Neutrophil (primary cell): ENCODE results near the gene KRTAP5-7.
"Not testable (repeated sequence)": the region's sequence is repeated elsewhere in the genome, so short reads cannot be mapped to it uniquely, and the experiment has no call there.

Source experiments
- H3K27ac ChIP-seq: fragments of 200-600 bp; sonication (generic); 2 replicates; pipeline ENCODE4 v1.5.1; 2016; ENCODE audit warnings: mild to moderate bottlenecking, moderate library complexity
- H3K27me3 ChIP-seq: fragments of 200-600 bp; sonication (generic); 2 replicates; pipeline ENCODE4 v1.6.0; 2016; ENCODE audit warnings: mild to moderate bottlenecking
- H3K36me3 ChIP-seq: fragments of 200-600 bp; sonication (generic); 2 replicates; pipeline ENCODE4 v1.5.1; 2017
- H3K4me1 ChIP-seq, 2 experiments: fragments of 200-600 bp in 1 of 2; sonication (generic) in 1 of 2; 1 replicate in 1 of 2; 2 replicates in 1 of 2; pipeline versions ENCODE4 v1.5.1 to v1.6.1; 2013 to 2016; ENCODE audit warnings: low read depth in 1 of 2, low read length in 1 of 2, mild to moderate bottlenecking in 1 of 2, moderate library complexity in 1 of 2; ENCODE audit not compliant: control insufficient read depth in 1 of 2, insufficient read depth in 1 of 2
- H3K4me3 ChIP-seq, 2 experiments: fragments of 200-600 bp in 1 of 2; sonication (generic) in 1 of 2; 1 replicate in 1 of 2; 2 replicates in 1 of 2; pipeline ENCODE4 v1.5.1; 2013 to 2016; ENCODE audit warnings: low read depth in 1 of 2, low read length in 1 of 2, mild to moderate bottlenecking in 1 of 2, moderate library complexity in 1 of 2
- H3K9me3 ChIP-seq: fragments of 200-600 bp; sonication (generic); 2 replicates; pipeline ENCODE4 v1.5.1; 2016
- TF ChIP-seq, protein P1 (sequence below): fragments of 200-600 bp; sonication (generic); IDR thresholded peaks from 2 replicates; pipeline ENCODE4 v1.5.1; 2016; ENCODE audit warnings: antibody characterized with exemption

Gene KRTAP5-7

GRCh38 chr11:71530602-71531001 is 3.5 kb downstream of the KRTAP5-7 start:
- H3K4me3 ChIP-seq = no peak overlapping the region
- TF ChIP-seq, protein P1, sequence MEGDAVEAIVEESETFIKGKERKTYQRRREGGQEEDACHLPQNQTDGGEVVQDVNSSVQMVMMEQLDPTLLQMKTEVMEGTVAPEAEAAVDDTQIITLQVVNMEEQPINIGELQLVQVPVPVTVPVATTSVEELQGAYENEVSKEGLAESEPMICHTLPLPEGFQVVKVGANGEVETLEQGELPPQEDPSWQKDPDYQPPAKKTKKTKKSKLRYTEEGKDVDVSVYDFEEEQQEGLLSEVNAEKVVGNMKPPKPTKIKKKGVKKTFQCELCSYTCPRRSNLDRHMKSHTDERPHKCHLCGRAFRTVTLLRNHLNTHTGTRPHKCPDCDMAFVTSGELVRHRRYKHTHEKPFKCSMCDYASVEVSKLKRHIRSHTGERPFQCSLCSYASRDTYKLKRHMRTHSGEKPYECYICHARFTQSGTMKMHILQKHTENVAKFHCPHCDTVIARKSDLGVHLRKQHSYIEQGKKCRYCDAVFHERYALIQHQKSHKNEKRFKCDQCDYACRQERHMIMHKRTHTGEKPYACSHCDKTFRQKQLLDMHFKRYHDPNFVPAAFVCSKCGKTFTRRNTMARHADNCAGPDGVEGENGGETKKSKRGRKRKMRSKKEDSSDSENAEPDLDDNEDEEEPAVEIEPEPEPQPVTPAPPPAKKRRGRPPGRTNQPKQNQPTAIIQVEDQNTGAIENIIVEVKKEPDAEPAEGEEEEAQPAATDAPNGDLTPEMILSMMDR = no peak
- no peaks in the 10 kb centered on the region for H3K9me3 ChIP-seq
- H3K36me3 ChIP-seq = no peaks in the 10 kb centered on the region
- no peaks in the 10 kb centered on the region for H3K27me3 ChIP-seq
- no peak overlapping the region for H3K27ac ChIP-seq
- no peaks in the 10 kb centered on the region for H3K4me1 ChIP-seq

GRCh38 chr11:71532036-71532610 is 5.1 kb downstream of the KRTAP5-7 start:
- TF ChIP-seq, protein P1 = no peak
- Histone ChIP-seq H3K36me3 (no peaks in the 10 kb centered on the region), H3K27me3 (no peaks in the 10 kb centered on the region), H3K27ac (no peak overlapping the region), H3K9me3 (no peaks in the 10 kb centered on the region), H3K4me1 (no peaks in the 10 kb centered on the region), H3K4me3 (no peak overlapping the region)

- not testable (repeated sequence) for H3K27ac ChIP-seq, H3K9me3 ChIP-seq, H3K36me3 ChIP-seq, H3K4me1 ChIP-seq, H3K27me3 ChIP-seq, H3K4me3 ChIP-seq
These were observed 7.9 kb downstream of the KRTAP5-7 start for GRCh38 chr11:71534711-71535608.

- Histone ChIP-seq H3K4me3 (no peak overlapping the region), H3K9me3 (no peaks in the 10 kb centered on the region), H3K27me3 (no peaks in the 10 kb centered on the region), H3K36me3 (no peaks in the 10 kb centered on the region), H3K27ac (no peak overlapping the region), H3K4me1 (no peaks in the 10 kb centered on the region)
- TF ChIP-seq, protein P1 = no peak
These were observed 8.8 kb downstream of the KRTAP5-7 start for GRCh38 chr11:71535825-71536224.

DNA sequence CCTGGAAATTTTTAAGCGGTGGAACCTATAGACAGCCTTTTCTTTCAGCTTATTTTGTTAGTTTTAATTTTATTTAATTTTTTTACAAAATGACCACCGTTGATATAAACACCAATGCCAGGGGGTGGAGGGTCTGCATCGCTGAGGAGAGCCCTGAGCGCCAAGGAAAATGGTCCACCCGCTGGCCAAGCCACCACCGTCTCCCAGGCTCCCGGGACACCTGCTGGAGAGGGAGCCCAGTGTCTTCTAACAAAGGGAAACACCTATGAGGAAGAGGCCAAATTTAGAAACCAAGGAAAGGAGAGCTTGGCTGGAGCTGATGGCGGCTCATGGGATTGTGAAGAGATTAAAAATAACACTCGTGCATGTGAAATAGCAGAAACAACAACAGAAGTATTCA is 10.5 kb downstream of the KRTAP5-7 start:
- no peak overlapping the region for H3K27ac ChIP-seq
- TF ChIP-seq, protein P1 = no peak
- no peaks in the 10 kb centered on the region for H3K36me3 ChIP-seq
- H3K27me3 ChIP-seq = no peaks in the 10 kb centered on the region
- H3K9me3 ChIP-seq = no peaks in the 10 kb centered on the region
- H3K4me3 ChIP-seq = no peak overlapping the region
- no peaks in the 10 kb centered on the region for H3K4me1 ChIP-seq

DNA sequence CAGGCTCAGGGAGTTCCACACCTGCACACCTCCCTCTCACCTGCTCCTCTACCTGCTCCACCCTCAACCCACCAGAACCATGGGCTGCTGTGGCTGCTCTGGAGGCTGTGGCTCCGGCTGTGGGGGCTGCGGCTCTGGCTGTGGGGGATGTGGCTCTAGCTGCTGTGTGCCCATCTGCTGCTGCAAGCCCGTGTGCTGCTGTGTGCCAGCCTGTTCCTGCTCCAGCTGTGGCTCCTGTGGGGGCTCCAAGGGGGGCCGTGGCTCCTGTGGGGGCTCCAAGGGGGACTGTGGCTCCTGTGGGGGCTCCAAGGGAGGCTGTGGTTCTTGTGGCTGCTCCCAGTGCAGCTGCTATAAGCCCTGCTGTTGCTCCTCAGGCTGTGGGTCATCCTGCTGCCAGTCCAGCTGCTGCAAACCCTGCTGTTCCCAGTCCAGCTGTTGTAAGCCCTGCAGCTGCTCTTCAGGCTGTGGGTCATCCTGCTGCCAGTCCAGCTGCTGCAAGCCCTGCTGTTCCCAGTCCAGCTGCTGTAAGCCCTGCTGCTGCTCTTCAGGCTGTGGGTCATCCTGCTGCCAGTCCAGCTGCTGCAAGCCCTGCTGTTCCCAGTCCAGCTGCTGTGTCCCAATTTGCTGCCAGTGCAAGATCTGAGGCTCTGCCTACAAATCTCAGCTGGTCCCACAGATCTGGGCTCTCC is 11.1 kb downstream of the KRTAP5-7 start, which contains the start of gene KRTAP5-8:
KRTAP5-8 (plus strand) TSS at position 49 of the 689 bp plus-strand sequence; CDS start at position 80, 31 bp downstream.
- H3K36me3 ChIP-seq, H3K4me1 ChIP-seq, H3K4me3 ChIP-seq, H3K27me3 ChIP-seq, H3K27ac ChIP-seq, H3K9me3 ChIP-seq: not testable (repeated sequence)
